Chondrocyte (in vitro differentiated cells): ENCODE data around the gene SEL1L. TPM values are rescaled to one million over a fixed set of nuclear protein-coding genes. Genes with fewer than 3 reads are reported as not detected.
"Not testable (repeated sequence)": the region's sequence is repeated elsewhere in the genome, so short reads cannot be mapped to it uniquely, and the experiment has no call there.

Experiments used
- DNase-seq: peaks from one replicate; pipeline ENCODE4 v3.0.0; 2021; ENCODE audit warnings: mixed read lengths, low spot score
- H3K27ac Mint-ChIP-seq: one replicate; pipeline ENCODE4 v1.8.0; 2021; ENCODE audit warnings: mild to moderate bottlenecking, moderate library complexity, mixed read lengths; ENCODE audit not compliant: unreplicated experiment
- H3K27me3 Mint-ChIP-seq: 2 replicates; pipeline ENCODE4 v1.8.0; 2021; ENCODE audit warnings: low read depth, mixed read lengths
- H3K36me3 Mint-ChIP-seq: 2 replicates; pipeline ENCODE4 v1.8.0; 2021; ENCODE audit warnings: low read depth, mixed read lengths
- H3K4me1 Mint-ChIP-seq: 2 replicates; pipeline ENCODE4 v1.8.0; 2021; ENCODE audit warnings: low read depth, mild to moderate bottlenecking, mixed read lengths
- H3K4me3 Mint-ChIP-seq: one replicate; pipeline ENCODE4 v1.8.0; 2021; ENCODE audit warnings: mild to moderate bottlenecking, moderate library complexity, mixed read lengths; ENCODE audit not compliant: unreplicated experiment
- H3K9me3 Mint-ChIP-seq: 2 replicates; pipeline ENCODE4 v1.8.0; 2021; ENCODE audit warnings: low read depth, mixed read lengths
- CTCF ChIP-seq: fragments of 200-600 bp; sonication (generic); IDR thresholded peaks from 2 replicates; pipeline ENCODE4 v1.5.0; 2021; ENCODE audit warnings: antibody characterized with exemption, mild to moderate bottlenecking, moderate library complexity
- total RNA-seq: library from RNA; stranded (reverse); gene quantifications from 3 replicates; pipeline ENCODE4 v1.2.1, GENCODE V29; 2021

Gene SEL1L
- total RNA-seq, 1 donor from 2014 or later = 201 TPM

GRCh38 chr14:81465507-81466228 lies 68.0 kb downstream of the SEL1L start:
- Mint-ChIP-seq H3K4me1 (peaks cover 6% of the 10 kb centered on the region), H3K27ac (no peak overlapping the region), H3K27me3 (peaks cover 1% of the 10 kb centered on the region), H3K9me3 (no peaks in the 10 kb centered on the region), H3K36me3 (no peaks in the 10 kb centered on the region), H3K4me3 (peak overlapping the region; percentile 31)
- no peak for DNase-seq
- TF ChIP-seq CTCF = no peak

GRCh38 chr14:81465003-81465392 lies 68.7 kb downstream of the SEL1L start:
- H3K36me3 Mint-ChIP-seq, H3K4me1 Mint-ChIP-seq, DNase-seq, H3K9me3 Mint-ChIP-seq, H3K27me3 Mint-ChIP-seq, H3K27ac Mint-ChIP-seq: not testable (repeated sequence)
- H3K4me3 Mint-ChIP-seq = peak overlapping the region; percentile 66

GRCh38 chr14:81464253-81465002 lies 69.2 kb downstream of the SEL1L start:
- no peak for DNase-seq
- no peak overlapping the region for H3K27ac Mint-ChIP-seq
- no peaks in the 10 kb centered on the region for H3K36me3 Mint-ChIP-seq
- TF ChIP-seq CTCF = peak; percentile 97
- no peaks in the 10 kb centered on the region for H3K9me3 Mint-ChIP-seq
- peaks cover 6% of the 10 kb centered on the region for H3K4me1 Mint-ChIP-seq
- H3K4me3 Mint-ChIP-seq = peak overlapping the region; percentile 66
- H3K27me3 Mint-ChIP-seq = peaks cover 1% of the 10 kb centered on the region

- not testable (repeated sequence) for H3K9me3 Mint-ChIP-seq, DNase-seq, H3K27me3 Mint-ChIP-seq, H3K4me1 Mint-ChIP-seq, H3K36me3 Mint-ChIP-seq, H3K4me3 Mint-ChIP-seq, H3K27ac Mint-ChIP-seq
Measured at GRCh38 chr14:81462356-81462755, 71.3 kb downstream of the SEL1L start.

- H3K4me3 Mint-ChIP-seq = no peak overlapping the region
- peaks cover 6% of the 10 kb centered on the region for H3K4me1 Mint-ChIP-seq
- no peak overlapping the region for H3K27ac Mint-ChIP-seq
- TF ChIP-seq CTCF = no peak
- H3K27me3 Mint-ChIP-seq = peaks cover 5% of the 10 kb centered on the region
- DNase-seq = no peak
- no peaks in the 10 kb centered on the region for H3K36me3 Mint-ChIP-seq
- H3K9me3 Mint-ChIP-seq = no peaks in the 10 kb centered on the region
Measured at GRCh38 chr14:81459912-81460311, 73.7 kb downstream of the SEL1L start.

GRCh38 chr14:81458352-81458751 lies 75.3 kb downstream of the SEL1L start:
- H3K9me3 Mint-ChIP-seq = no peaks in the 10 kb centered on the region
- no peak overlapping the region for H3K4me3 Mint-ChIP-seq
- H3K27me3 Mint-ChIP-seq = peaks cover 6% of the 10 kb centered on the region
- no peak overlapping the region for H3K27ac Mint-ChIP-seq
- DNase-seq = no peak
- no peaks in the 10 kb centered on the region for H3K4me1 Mint-ChIP-seq
- TF ChIP-seq CTCF = no peak
- no peaks in the 10 kb centered on the region for H3K36me3 Mint-ChIP-seq
